Liver (tissue), 9 donors: Measurements from ENCODE around the gene GRIN2A. TPM values are rescaled to one million over a fixed set of nuclear protein-coding genes. Genes with fewer than 3 reads are reported as not detected.

ENCODE experiments used
- DNase-seq: peaks from one replicate; pipeline ENCODE4 v3.0.0-alpha.2; 2017; ENCODE audit warnings: low spot score
- H3K27ac ChIP-seq, 2 donors: one replicate each; pipeline ENCODE4 v1.7.0; 2013; ENCODE audit warnings: inconsistent platforms in 2 of 2, low read length in 2 of 2, control low read depth in 1 of 2, low read depth in 1 of 2, mild to moderate bottlenecking in 1 of 2
- H3K27me3 ChIP-seq, 4 donors: one replicate each; pipeline versions ENCODE4 v1.6.1 to v1.7.0; 2013; ENCODE audit warnings: low read length in 3 of 4, inconsistent platforms in 1 of 4, mild to moderate bottlenecking in 1 of 4, moderate library complexity in 1 of 4; ENCODE audit not compliant: control insufficient read depth in 4 of 4, insufficient read depth in 4 of 4
- H3K36me3 ChIP-seq, 4 donors: one replicate each; pipeline versions ENCODE4 v1.6.1 to v1.7.0; 2013; ENCODE audit warnings: low read length in 3 of 4, mild to moderate bottlenecking in 3 of 4, low read depth in 1 of 4, moderate library complexity in 1 of 4; ENCODE audit not compliant: control insufficient read depth in 4 of 4, insufficient read depth in 3 of 4
- H3K4me1 ChIP-seq, 4 donors: one replicate each; pipeline versions ENCODE4 v1.6.1 to v1.7.0; 2013; ENCODE audit warnings: low read length in 3 of 4, mild to moderate bottlenecking in 3 of 4, moderate library complexity in 1 of 4; ENCODE audit not compliant: control insufficient read depth in 4 of 4, insufficient read depth in 4 of 4
- H3K4me3 ChIP-seq, 3 donors: one replicate each; pipeline versions ENCODE4 v1.6.1 to v1.7.0; 2013; ENCODE audit warnings: low read length in 3 of 3, control low read depth in 1 of 3, low read depth in 1 of 3, mild to moderate bottlenecking in 1 of 3
- H3K9ac ChIP-seq, 2 donors: one replicate each; pipeline ENCODE4 v1.7.0; 2013; ENCODE audit warnings: low read length in 2 of 2, mild to moderate bottlenecking in 2 of 2, moderate library complexity in 2 of 2, control low read depth in 1 of 2, low read depth in 1 of 2
- H3K9me3 ChIP-seq, 4 donors: one replicate each; pipeline versions ENCODE4 v1.6.1 to v1.7.0; 2013; ENCODE audit warnings: low read length in 3 of 4; ENCODE audit not compliant: control insufficient read depth in 4 of 4
- CTCF ChIP-seq: fragments of 150-350 bp; IDR thresholded peaks from 2 replicates; pipeline ENCODE4 v1.5.1; 2017; ENCODE audit warnings: improper control_type of control experiment, low read depth, low read length; ENCODE audit not compliant: missing input control
- EGR1 ChIP-seq, 2 donors: IDR thresholded peaks; 2 replicates each; pipeline ENCODE4 v1.6.1; 2016 to 2018; ENCODE audit warnings: antibody characterized with exemption in 2 of 2, low read depth in 2 of 2
- FOXA1 ChIP-seq: IDR thresholded peaks from 2 replicates; pipeline ENCODE4 v1.6.1; 2016; ENCODE audit warnings: antibody characterized with exemption
- FOXA2 ChIP-seq: IDR thresholded peaks from 2 replicates; pipeline ENCODE4 v1.6.1; 2016; ENCODE audit warnings: antibody characterized with exemption
- GABPA ChIP-seq, 2 donors: IDR thresholded peaks in 1 of 2; conservative IDR thresholded peaks in 1 of 2; 2 replicates each; pipeline ENCODE4 v1.6.1; 2016; ENCODE audit warnings: antibody characterized with exemption in 2 of 2, mild to moderate bottlenecking in 1 of 2, moderate library complexity in 1 of 2
- HNF4A ChIP-seq, 2 donors: conservative IDR thresholded peaks; 2 replicates each; pipeline ENCODE4 v1.6.1; 2016; ENCODE audit warnings: antibody characterized with exemption in 2 of 2, mild to moderate bottlenecking in 2 of 2
- HNF4G ChIP-seq: IDR thresholded peaks from 2 replicates; pipeline ENCODE4 v1.6.1; 2016; ENCODE audit warnings: antibody characterized with exemption
- JUND ChIP-seq, 2 donors: IDR thresholded peaks; 2 replicates each; pipeline ENCODE4 v1.6.1; 2016; ENCODE audit warnings: antibody characterized with exemption in 2 of 2
- NR2F2 ChIP-seq: IDR thresholded peaks from 2 replicates; pipeline ENCODE4 v1.6.1; 2016; ENCODE audit warnings: antibody characterized with exemption
- RAD21 ChIP-seq, 2 donors: IDR thresholded peaks; 2 replicates each; pipeline ENCODE4 v1.6.1; 2016; ENCODE audit warnings: antibody characterized with exemption in 2 of 2, mild to moderate bottlenecking in 2 of 2
- REST ChIP-seq: IDR thresholded peaks from 2 replicates; pipeline ENCODE4 v1.6.1; 2016; ENCODE audit warnings: antibody characterized with exemption, mild to moderate bottlenecking
- RXRA ChIP-seq, 2 donors: IDR thresholded peaks; 2 replicates each; pipeline ENCODE4 v1.6.1; 2017 to 2018; ENCODE audit warnings: antibody characterized with exemption in 2 of 2, mild to moderate bottlenecking in 1 of 2
- SP1 ChIP-seq: IDR thresholded peaks from 2 replicates; pipeline ENCODE4 v1.6.1; 2018; ENCODE audit warnings: antibody characterized with exemption, mild to moderate bottlenecking
- TAF1 ChIP-seq: conservative IDR thresholded peaks from 2 replicates; pipeline ENCODE4 v1.6.1; 2016; ENCODE audit warnings: antibody characterized with exemption, mild to moderate bottlenecking
- YY1 ChIP-seq: IDR thresholded peaks from 2 replicates; pipeline ENCODE4 v1.6.1; 2016; ENCODE audit warnings: antibody characterized with exemption, mild to moderate bottlenecking
- ZBTB33 ChIP-seq: IDR thresholded peaks from 2 replicates; pipeline ENCODE4 v1.6.1; 2016; ENCODE audit warnings: antibody characterized with exemption
- WGBS: extraction: QIAGEN DNeasy Blood & Tissue Kit; methylation state at CpG from one replicate; pipeline ENCODE4 v1.1.7; 2013; 5-methylcytosine and 5-hydroxymethylcytosine counted together
- polyA plus RNA-seq, 2 donors: library from polyadenylated mRNA; stranded (reverse) in 1 of 2; unstranded in 1 of 2; fragments of 200-250 nt in 1 of 2; fragments of >200 nt in 1 of 2; fragmentation: Nextera tagmentation in 1 of 2; extraction: Ambion mirVana in 1 of 2; gene quantifications; one replicate each; pipeline versions ENCODE4 v1.2.1 to v1.2.3, GENCODE V29; 2013 to 2015
- total RNA-seq, 2 donors: library from RNA; depleted of rRNA; stranded (reverse); fragments of >200 nt; gene quantifications; one replicate each; pipeline ENCODE4 v1.2.3, GENCODE V29; 2014
- TF ChIP-seq, protein P1 (sequence below): IDR thresholded peaks from 2 replicates; pipeline ENCODE4 v1.6.1; 2016; ENCODE audit warnings: antibody characterized with exemption
- TF ChIP-seq, protein P2 (sequence below): IDR thresholded peaks from 2 replicates; pipeline ENCODE4 v1.6.1; 2016; ENCODE audit warnings: antibody characterized with exemption
- donor health status: healthy.
- donor health status: healthy.
- donor health status: healthy.
- donor health status: healthy.
- donor health status: healthy.

The GRIN2A gene
- total and polyA plus RNA-seq, 4 donors: under 0.01 to 0.08 (median 0.07) TPM; not detected in 1

- DNase-seq: no peak
- TF ChIP-seq, protein P1, sequence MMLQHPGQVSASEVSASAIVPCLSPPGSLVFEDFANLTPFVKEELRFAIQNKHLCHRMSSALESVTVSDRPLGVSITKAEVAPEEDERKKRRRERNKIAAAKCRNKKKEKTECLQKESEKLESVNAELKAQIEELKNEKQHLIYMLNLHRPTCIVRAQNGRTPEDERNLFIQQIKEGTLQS: no peak
- TF ChIP-seq FOXA1: no peak
- no peak for TF ChIP-seq YY1
- TF ChIP-seq FOXA2: no peak
- TF ChIP-seq RXRA (IDR thresholded peaks at IDR 0.05): no peak
- TF ChIP-seq TAF1: no peak
- no peak for TF ChIP-seq CTCF
- TF ChIP-seq ZBTB33: no peak
- no peak for TF ChIP-seq GABPA (IDR thresholded peaks at IDR 0.05 in 1 of 2, conservative IDR thresholded peaks at IDR 0.05 in 1 of 2)
- TF ChIP-seq JUND (IDR thresholded peaks at IDR 0.05): no peak
- TF ChIP-seq HNF4A (conservative IDR thresholded peaks at IDR 0.05): no peak
- TF ChIP-seq RAD21 (IDR thresholded peaks at IDR 0.05): no peak
- no peak for TF ChIP-seq HNF4G
- TF ChIP-seq, protein P2, sequence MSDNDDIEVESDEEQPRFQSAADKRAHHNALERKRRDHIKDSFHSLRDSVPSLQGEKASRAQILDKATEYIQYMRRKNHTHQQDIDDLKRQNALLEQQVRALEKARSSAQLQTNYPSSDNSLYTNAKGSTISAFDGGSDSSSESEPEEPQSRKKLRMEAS: no peak
- no peak for TF ChIP-seq SP1
- no peak for TF ChIP-seq REST
- no peak for TF ChIP-seq NR2F2
- no peak for TF ChIP-seq EGR1 (IDR thresholded peaks at IDR 0.05; ENCODE audit: low read depth in 2 of 2)
- Histone ChIP-seq H3K27me3 (no peaks in the 10 kb centered on the region), H3K4me1 (no peaks in the 10 kb centered on the region), H3K36me3 (no peaks in the 10 kb centered on the region), H3K9ac (no peak overlapping the region), H3K27ac (no peak overlapping the region), H3K9me3 (no peaks in the 10 kb centered on the region), H3K4me3 (no peak overlapping the region)
- WGBS: 86% methylated on average over 2 of the region's 2 CpGs
These were observed 277.7 kb downstream of the GRIN2A start for GRCh38 chr16:9904526-9904925.
